ENCODE results near the gene HSPG2.
"Not testable (repeated sequence)": the region's sequence is repeated elsewhere in the genome, so short reads cannot be mapped to it uniquely, and the experiment has no call there.

HSPG2 gene

GRCh38 chr1:21823206-21823979 is 113.7 kb downstream of the HSPG2 start:
- no peak for DNase-seq

- DNase-seq: no peak
Measured at GRCh38 chr1:21822349-21822748, 114.8 kb downstream of the HSPG2 start.

GRCh38 chr1:21821385-21822019 is 115.6 kb downstream of the HSPG2 start:
- DNase-seq: no peak

- DNase-seq: no peak
Measured at GRCh38 chr1:21820597-21821232, 116.4 kb downstream of the HSPG2 start.

GRCh38 chr1:21818656-21819055 is 118.5 kb downstream of the HSPG2 start:
- DNase-seq: no peak

GRCh38 chr1:21816602-21817302 is 120.4 kb downstream of the HSPG2 start:
- no peak for DNase-seq

GRCh38 chr1:21815724-21816321 is 121.3 kb downstream of the HSPG2 start:
- DNase-seq: no peak

- no peak for DNase-seq
Measured at GRCh38 chr1:21814981-21815582, 122.0 kb downstream of the HSPG2 start.

GRCh38 chr1:21814241-21814918 is 122.7 kb downstream of the HSPG2 start:
- no peak for DNase-seq

- no peak for DNase-seq
Measured at GRCh38 chr1:21813542-21813941, 123.6 kb downstream of the HSPG2 start.

GRCh38 chr1:21811875-21812305 is 125.2 kb downstream of the HSPG2 start, which contains the start of gene LDLRAD2:
LDLRAD2 (plus strand) TSS chr1:21812265; CDS start chr1:21812452, 187 bp downstream.
- no peak for DNase-seq

- no peak for DNase-seq
Measured at GRCh38 chr1:21804536-21804935, 132.6 kb downstream of the HSPG2 start.

GRCh38 chr1:21801100-21801499 is 136.0 kb downstream of the HSPG2 start:
- DNase-seq: no peak

- no peak for DNase-seq
Measured at GRCh38 chr1:21799730-21800129, 137.4 kb downstream of the HSPG2 start.

- DNase-seq: no peak
Measured at GRCh38 chr1:21795075-21795474, 142.0 kb downstream of the HSPG2 start.

GRCh38 chr1:21794656-21795055 is 142.5 kb downstream of the HSPG2 start:
- no peak for DNase-seq

- DNase-seq: no peak
Measured at GRCh38 chr1:21793104-21793503, 144.0 kb downstream of the HSPG2 start.

- DNase-seq: no peak
Measured at GRCh38 chr1:21786640-21787039, 150.5 kb downstream of the HSPG2 start.

- DNase-seq: not testable (repeated sequence)
Measured at GRCh38 chr1:21785764-21786163, 151.3 kb downstream of the HSPG2 start.

- DNase-seq: no peak
Measured at GRCh38 chr1:21783679-21784603, 153.2 kb downstream of the HSPG2 start.
